CD4-positive, alpha-beta T cell (primary cell): ENCODE measurements around the gene RNASE1. TPM values are rescaled to one million over a fixed set of nuclear protein-coding genes. Genes with fewer than 3 reads are reported as not detected.

Experiments used
- ATAC-seq: fragments of 200-7000 bp; cut with Tn5 transposase; one replicate; pipeline ENCODE4 v1.10.0; 2022; ENCODE audit warnings: mild to moderate bottlenecking; ENCODE audit not compliant: poor library complexity
- CTCF ChIA-PET: fragments of 350-600 bp; sonication (Branson Sonifier 250); formaldehyde crosslinking; loops from one replicate; lab custom pipeline; 2021; ENCODE audit warnings: antibody characterized with exemption, inconsistent platforms; lab: Charles Lee
- POLR2A ChIA-PET: fragments of 350-600 bp; sonication (Branson Sonifier 250); formaldehyde crosslinking; loops from one replicate; lab custom pipeline; 2021; ENCODE audit warnings: antibody characterized with exemption, inconsistent platforms; lab: Charles Lee
- DNase-seq, 14 experiments: peaks; one replicate each; pipeline ENCODE4 v3.0.0-alpha.2; 2013 to 2020; ENCODE audit warnings: mixed read lengths in 2 of 14
- H3K27ac ChIP-seq, 2 donors: one replicate each; pipeline versions ENCODE4 v1.5.1 to v1.7.0; 2013; ENCODE audit warnings: low read length in 2 of 2, low read depth in 1 of 2, mild to moderate bottlenecking in 1 of 2
- H3K27me3 ChIP-seq, 2 experiments: 1 replicate in 1 of 2; 2 replicates in 1 of 2; pipeline versions ENCODE4 v1.6.1 to v1.7.0; 2013; ENCODE audit warnings: low read length in 2 of 2, control low read depth in 1 of 2, mild to moderate bottlenecking in 1 of 2, moderate library complexity in 1 of 2; ENCODE audit not compliant: insufficient read depth in 2 of 2, control insufficient read depth in 1 of 2
- H3K36me3 ChIP-seq: one replicate; pipeline ENCODE4 v1.6.1; 2013; ENCODE audit warnings: low read length, control low read depth; ENCODE audit not compliant: insufficient read depth
- H3K4me1 ChIP-seq: one replicate; pipeline ENCODE4 v1.6.1; 2013; ENCODE audit warnings: low read length, control low read depth; ENCODE audit not compliant: insufficient read depth
- H3K4me3 ChIP-seq: one replicate; pipeline ENCODE4 v1.5.1; 2013; ENCODE audit warnings: mild to moderate bottlenecking, low read length, moderate library complexity
- H3K9me3 ChIP-seq, 2 experiments: 1 replicate in 1 of 2; 2 replicates in 1 of 2; pipeline versions ENCODE4 v1.6.1 to v1.7.0; 2013; ENCODE audit warnings: low read length in 2 of 2, mild to moderate bottlenecking in 2 of 2, control low read depth in 1 of 2, moderate library complexity in 1 of 2; ENCODE audit not compliant: control insufficient read depth in 1 of 2, insufficient read depth in 1 of 2
- H3K27ac Mint-ChIP-seq: one replicate; pipeline ENCODE4 v1.8.0; 2020; ENCODE audit warnings: mixed read lengths
- H3K27me3 Mint-ChIP-seq: one replicate; pipeline ENCODE4 v1.8.0; 2021; ENCODE audit warnings: mixed read lengths
- H3K36me3 Mint-ChIP-seq: one replicate; pipeline ENCODE4 v1.8.0; 2021; ENCODE audit warnings: low read depth, mixed read lengths
- H3K4me1 Mint-ChIP-seq: one replicate; pipeline ENCODE4 v1.8.0; 2021; ENCODE audit warnings: low read depth, mixed read lengths
- H3K4me3 Mint-ChIP-seq: one replicate; pipeline ENCODE4 v1.8.0; 2020; ENCODE audit warnings: mild to moderate bottlenecking, mixed read lengths
- H3K9me3 Mint-ChIP-seq: one replicate; pipeline ENCODE4 v1.8.0; 2020; ENCODE audit warnings: mixed read lengths
- intact Hi-C, 2 experiments: fragments of 100-400 bp; cut with DNase I in 1 of 2; cut with micrococcal nuclease in 1 of 2; formaldehyde crosslinking; loops; one replicate each; pipeline versions ENCODE4 v1.15.1 to v1.9.0; 2023 to 2025; cut with DNase I, micrococcal nuclease
- total RNA-seq, 174 experiments: library from RNA in 2 of 174; stranded (reverse) in 2 of 174; gene quantifications; one replicate each; pipeline ENCODE4 v1.2.3 and lab custom pipeline; 2021 to 2026
- TF ChIP-seq, protein P1 (sequence below): fragments of 200-600 bp; IDR thresholded peaks from one replicate; pipeline ENCODE4 v1.8.0; 2022; ENCODE audit warnings: antibody characterized with exemption, mild to moderate bottlenecking

The RNASE1 gene
- total RNA-seq, 2 experiments from 2014 or later: not detected

DNA sequence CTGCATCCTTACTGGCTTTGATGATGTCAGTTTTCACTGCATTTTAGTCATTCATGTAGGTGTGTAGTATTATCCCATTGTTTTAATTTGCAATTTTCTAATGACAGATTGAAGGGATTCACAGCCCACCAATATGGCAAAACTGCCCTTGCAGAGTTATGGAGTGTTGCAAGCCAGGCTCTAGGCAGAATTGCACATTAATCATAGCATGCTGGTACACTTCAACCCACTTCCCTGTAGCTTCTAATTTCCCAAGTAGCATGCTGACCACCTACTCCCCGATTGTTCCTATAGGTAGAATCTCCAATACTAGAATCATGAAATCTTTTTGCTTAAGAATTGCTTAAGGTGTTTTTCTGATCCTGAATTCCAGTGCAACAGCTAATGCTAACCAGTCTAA is 26.7 kb downstream of the RNASE1 start:
- no peaks in the 10 kb centered on the region for H3K36me3 Mint-ChIP-seq
- H3K4me1 ChIP-seq: peaks cover 7% of the 10 kb centered on the region
- CTCF ChIA-PET: no interaction called here
- POLR2A ChIA-PET: no interaction called here
- no peak overlapping the region for H3K27ac ChIP-seq
- H3K4me3 ChIP-seq: no peak overlapping the region
- DNase-seq (no peak), ATAC-seq (no peak)
- H3K9me3 ChIP-seq: no peaks in the 10 kb centered on the region
- peaks cover 7% of the 10 kb centered on the region for H3K27me3 Mint-ChIP-seq
- no peaks in the 10 kb centered on the region for H3K9me3 Mint-ChIP-seq
- TF ChIP-seq, protein P1, sequence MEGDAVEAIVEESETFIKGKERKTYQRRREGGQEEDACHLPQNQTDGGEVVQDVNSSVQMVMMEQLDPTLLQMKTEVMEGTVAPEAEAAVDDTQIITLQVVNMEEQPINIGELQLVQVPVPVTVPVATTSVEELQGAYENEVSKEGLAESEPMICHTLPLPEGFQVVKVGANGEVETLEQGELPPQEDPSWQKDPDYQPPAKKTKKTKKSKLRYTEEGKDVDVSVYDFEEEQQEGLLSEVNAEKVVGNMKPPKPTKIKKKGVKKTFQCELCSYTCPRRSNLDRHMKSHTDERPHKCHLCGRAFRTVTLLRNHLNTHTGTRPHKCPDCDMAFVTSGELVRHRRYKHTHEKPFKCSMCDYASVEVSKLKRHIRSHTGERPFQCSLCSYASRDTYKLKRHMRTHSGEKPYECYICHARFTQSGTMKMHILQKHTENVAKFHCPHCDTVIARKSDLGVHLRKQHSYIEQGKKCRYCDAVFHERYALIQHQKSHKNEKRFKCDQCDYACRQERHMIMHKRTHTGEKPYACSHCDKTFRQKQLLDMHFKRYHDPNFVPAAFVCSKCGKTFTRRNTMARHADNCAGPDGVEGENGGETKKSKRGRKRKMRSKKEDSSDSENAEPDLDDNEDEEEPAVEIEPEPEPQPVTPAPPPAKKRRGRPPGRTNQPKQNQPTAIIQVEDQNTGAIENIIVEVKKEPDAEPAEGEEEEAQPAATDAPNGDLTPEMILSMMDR: no peak
- H3K4me3 Mint-ChIP-seq: no peak overlapping the region
- intact Hi-C loops: no loop called here
- no peak overlapping the region for H3K27ac Mint-ChIP-seq
- no peaks in the 10 kb centered on the region for H3K36me3 ChIP-seq
- no peaks in the 10 kb centered on the region for H3K27me3 ChIP-seq
- H3K4me1 Mint-ChIP-seq: peaks cover 13% of the 10 kb centered on the region

DNA sequence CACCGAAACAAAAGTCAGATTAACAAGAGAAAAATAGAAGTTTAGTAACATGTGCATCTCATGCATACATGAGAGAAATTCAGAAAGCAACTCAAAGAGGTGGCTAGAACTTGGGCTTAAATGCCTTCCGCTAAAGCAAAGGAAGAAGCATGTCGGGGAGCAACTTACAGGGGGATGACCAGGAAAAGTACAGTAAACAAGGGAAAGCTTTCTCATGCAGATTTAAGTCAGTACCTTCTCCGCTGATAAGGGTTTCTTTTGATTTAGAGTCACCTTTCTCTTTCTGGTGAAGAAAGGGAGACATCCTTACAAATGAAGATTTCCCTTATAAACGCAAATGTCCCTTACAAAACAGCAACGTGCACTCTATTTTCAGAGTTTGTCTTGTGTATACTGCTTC is 27.6 kb downstream of the RNASE1 start:
- CTCF ChIA-PET: no interaction called here

DNA sequence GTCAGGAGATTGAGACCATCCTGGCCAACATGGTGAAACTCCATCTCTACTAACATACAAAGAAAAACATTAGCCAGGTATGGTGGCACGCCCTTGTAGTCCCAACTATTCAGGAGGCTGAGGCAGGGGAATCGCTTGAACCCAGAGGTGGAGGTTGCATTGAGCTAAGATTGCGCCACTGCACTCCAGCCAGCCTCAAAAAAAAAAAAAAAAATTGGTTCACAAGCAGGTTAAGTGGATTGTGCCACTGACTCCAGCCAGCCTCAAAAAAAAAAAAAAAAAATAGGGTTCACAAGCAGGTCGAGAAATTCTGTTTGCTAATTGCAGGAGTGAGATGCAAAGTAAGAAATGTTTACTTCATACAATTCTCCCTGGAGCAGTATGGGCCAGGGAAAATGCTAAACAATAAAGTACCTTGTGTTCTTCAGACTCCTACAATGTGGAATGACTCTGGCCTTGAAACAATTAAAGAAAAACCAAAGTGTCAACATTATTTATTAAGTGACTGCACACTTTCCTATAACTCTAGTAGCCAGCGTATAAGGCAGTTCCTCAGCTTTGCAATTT is 28.3 kb downstream of the RNASE1 start:
- H3K9me3 Mint-ChIP-seq: no peaks in the 10 kb centered on the region
- Histone ChIP-seq H3K9me3 (no peaks in the 10 kb centered on the region), H3K4me3 (no peak overlapping the region), H3K27ac (no peak overlapping the region), H3K27me3 (no peaks in the 10 kb centered on the region), H3K4me1 (no peaks in the 10 kb centered on the region), H3K36me3 (no peaks in the 10 kb centered on the region)
- no peak overlapping the region for H3K27ac Mint-ChIP-seq
- intact Hi-C loops: no loop called here
- no peaks in the 10 kb centered on the region for H3K36me3 Mint-ChIP-seq
- TF ChIP-seq, protein P1: no peak
- H3K27me3 Mint-ChIP-seq: peaks cover 13% of the 10 kb centered on the region
- ChIA-PET POLR2A (no interaction called here), CTCF (no interaction called here)
- H3K4me1 Mint-ChIP-seq: no peaks in the 10 kb centered on the region
- DNase-seq (no peak), ATAC-seq (no peak)
- H3K4me3 Mint-ChIP-seq: no peak overlapping the region

More for the DNA sequence above, 27.6 kb downstream of the RNASE1 start:
- H3K27ac Mint-ChIP-seq: no peak overlapping the region
- intact Hi-C loops: no loop called here
- POLR2A ChIA-PET: no interaction called here
- H3K9me3 ChIP-seq: no peaks in the 10 kb centered on the region
- no peak for DNase-seq
- no peak overlapping the region for H3K4me3 Mint-ChIP-seq
- peaks cover 8% of the 10 kb centered on the region for H3K27me3 Mint-ChIP-seq
- no peaks in the 10 kb centered on the region for H3K9me3 Mint-ChIP-seq
- no peaks in the 10 kb centered on the region for H3K27me3 ChIP-seq
- H3K4me1 ChIP-seq: no peaks in the 10 kb centered on the region
- no peak overlapping the region for H3K4me3 ChIP-seq
- no peaks in the 10 kb centered on the region for H3K36me3 Mint-ChIP-seq
- peaks cover 4% of the 10 kb centered on the region for H3K4me1 Mint-ChIP-seq
- H3K36me3 ChIP-seq: no peaks in the 10 kb centered on the region
- H3K27ac ChIP-seq: no peak overlapping the region
- ATAC-seq: no peak
- TF ChIP-seq, protein P1: no peak
